IMR-90 (cell line): ENCODE data around the gene ZNF593OS. TPM values are rescaled to one million over a fixed set of nuclear protein-coding genes. Genes with fewer than 3 reads are reported as not detected.

Source experiments
- ATAC-seq: fragments of 200-7000 bp; cut with Tn5 transposase; 2 replicates; pipeline ENCODE4 v1.9.1; 2020; ENCODE audit warnings: low read depth, mild to moderate bottlenecking, moderate library complexity
- BruUV-seq: library from RNA; stranded (reverse); fragments of 400-500 nt; replicated peaks from 2 replicates; lab custom pipeline; 2021; lab: Mats Ljungman, UMichigan
- CTCF ChIA-PET: fragments of 300-600 bp; formaldehyde crosslinking; extraction: SDS; loops from one replicate; lab custom pipeline; 2021; ENCODE audit warnings: antibody characterized with exemption; lab: Yijun Ruan, JAX
- POLR2A ChIA-PET: fragments of 300-600 bp; sonication (Branson Sonifier 250); formaldehyde crosslinking; loops from one replicate; lab custom pipeline; 2022; ENCODE audit warnings: antibody characterized with exemption; ENCODE audit not compliant: unreplicated experiment; lab: Charles Lee
- DNase-seq: peaks from one replicate; pipeline ENCODE4 v3.0.0; 2013
- H2AFZ ChIP-seq: replicated peaks from 2 replicates; pipeline ENCODE3; 2013; ENCODE audit warnings: low read length, mild to moderate bottlenecking; ENCODE audit not compliant: poor library complexity
- H2AK5ac ChIP-seq: 2 replicates; pipeline ENCODE4 v1.6.1; 2013; ENCODE audit warnings: low read depth, low read length, inconsistent platforms
- H2AK9ac ChIP-seq: replicated peaks from 2 replicates; pipeline ENCODE3; 2013; ENCODE audit warnings: mild to moderate bottlenecking, low read depth, low read length, moderate library complexity; ENCODE audit not compliant: poor library complexity
- H2BK120ac ChIP-seq: 2 replicates; pipeline ENCODE4 v1.6.1; 2013; ENCODE audit warnings: low read depth, low read length, inconsistent platforms
- H2BK15ac ChIP-seq: 3 replicates; pipeline ENCODE4 v1.6.1; 2013; ENCODE audit warnings: low read depth, low read length, inconsistent platforms
- H2BK20ac ChIP-seq: 2 replicates; pipeline ENCODE4 v1.6.1; 2013; ENCODE audit warnings: low read depth, mild to moderate bottlenecking, inconsistent platforms, low read length, moderate library complexity
- H2BK5ac ChIP-seq: 2 replicates; pipeline ENCODE4 v1.6.1; 2013; ENCODE audit warnings: mild to moderate bottlenecking, low read depth, low read length, inconsistent platforms; ENCODE audit not compliant: poor library complexity, severe bottlenecking
- H3K14ac ChIP-seq: replicated peaks from 2 replicates; pipeline ENCODE4 v1.6.1; 2013; ENCODE audit warnings: low read depth, low read length, inconsistent platforms
- H3K18ac ChIP-seq: 2 replicates; pipeline ENCODE4 v1.6.1; 2013; ENCODE audit warnings: low read depth, low read length, control low read depth
- H3K23ac ChIP-seq: 2 replicates; pipeline ENCODE4 v1.6.1; 2013; ENCODE audit warnings: low read depth, low read length, inconsistent platforms
- H3K27ac ChIP-seq: 2 replicates; pipeline ENCODE4 v1.5.1; 2013; ENCODE audit warnings: mild to moderate bottlenecking, control low read depth, low read length; ENCODE audit not compliant: insufficient read depth
- H3K27me3 ChIP-seq: 2 replicates; pipeline ENCODE4 v1.6.1; 2013; ENCODE audit warnings: low read length; ENCODE audit not compliant: control insufficient read depth, insufficient read depth
- H3K36me3 ChIP-seq: 2 replicates; pipeline ENCODE4 v1.6.1; 2013; ENCODE audit warnings: low read length, mixed read lengths; ENCODE audit not compliant: control insufficient read depth, insufficient read depth
- H3K4ac ChIP-seq: 2 replicates; pipeline ENCODE4 v1.6.1; 2013; ENCODE audit warnings: low read depth, low read length, inconsistent platforms
- H3K4me1 ChIP-seq: 2 replicates; pipeline ENCODE4 v1.6.1; 2013; ENCODE audit warnings: low read length, mixed read lengths; ENCODE audit not compliant: control insufficient read depth, insufficient read depth
- H3K4me2 ChIP-seq: 2 replicates; pipeline ENCODE4 v1.6.1; 2013; ENCODE audit warnings: low read depth, mild to moderate bottlenecking, control low read depth, low read length, moderate library complexity
- H3K4me3 ChIP-seq: 2 replicates; pipeline ENCODE4 v1.5.1; 2013; ENCODE audit warnings: low read depth, mild to moderate bottlenecking, control low read depth, low read length, moderate library complexity; ENCODE audit not compliant: insufficient read depth
- H3K56ac ChIP-seq: 2 replicates; pipeline ENCODE4 v1.6.1; 2013; ENCODE audit warnings: low read length, inconsistent platforms; ENCODE audit not compliant: insufficient read depth; ENCODE audit errors: extremely low read depth
- H3K79me1 ChIP-seq, 2 experiments: 2 replicates each; pipeline ENCODE4 v1.6.1; 2013; ENCODE audit warnings: low read length in 2 of 2, inconsistent platforms in 1 of 2, low read depth in 1 of 2
- H3K9ac ChIP-seq: 2 replicates; pipeline ENCODE4 v1.6.1; 2013; ENCODE audit warnings: low read depth, low read length, control low read depth
- H3K9me1 ChIP-seq: 2 replicates; pipeline ENCODE4 v1.6.1; 2013; ENCODE audit warnings: low read length, inconsistent platforms; ENCODE audit not compliant: insufficient read depth
- H3K9me3 ChIP-seq: 2 replicates; pipeline ENCODE4 v1.6.1; 2013; ENCODE audit warnings: low read length; ENCODE audit not compliant: control insufficient read depth, insufficient read depth
- H4K20me1 ChIP-seq: 2 replicates; pipeline ENCODE4 v1.6.1; 2013; ENCODE audit warnings: low read length, inconsistent platforms; ENCODE audit not compliant: insufficient read depth
- H4K5ac ChIP-seq: 2 replicates; pipeline ENCODE4 v1.6.1; 2013; ENCODE audit warnings: mild to moderate bottlenecking, low read depth, low read length, control low read depth
- H4K8ac ChIP-seq, 2 experiments: 2 replicates each; pipeline ENCODE4 v1.6.1; 2013; ENCODE audit warnings: low read depth in 2 of 2, low read length in 2 of 2, control low read depth in 1 of 2, inconsistent platforms in 1 of 2
- H4K91ac ChIP-seq: 2 replicates; pipeline ENCODE4 v1.6.1; 2013; ENCODE audit warnings: low read depth, low read length, inconsistent platforms; ENCODE audit not compliant: insufficient read depth
- CEBPB ChIP-seq: IDR thresholded peaks from 2 replicates; pipeline ENCODE4 v1.6.1; 2012; ENCODE audit warnings: low read depth, low read length, improper control_type of control experiment
- CHD1 ChIP-seq: IDR thresholded peaks from 2 replicates; pipeline ENCODE4 v1.6.1; 2012; ENCODE audit warnings: low read depth, low read length, improper control_type of control experiment
- CTCF ChIP-seq: conservative IDR thresholded peaks from 2 replicates; pipeline ENCODE4 v1.5.1; 2012; ENCODE audit warnings: mild to moderate bottlenecking, low read depth, low read length, improper control_type of control experiment
- MAZ ChIP-seq: IDR thresholded peaks from 2 replicates; pipeline ENCODE4 v1.6.1; 2012; ENCODE audit warnings: low read depth, mild to moderate bottlenecking, low read length, improper control_type of control experiment, moderate library complexity, borderline replicate concordance
- NFE2L2 ChIP-seq: fragments of 150-350 bp; IDR thresholded peaks from 2 replicates; pipeline ENCODE4 v1.6.1; 2016; ENCODE audit warnings: low read depth, mild to moderate bottlenecking, low read length
- SMC3 ChIP-seq: fragments of 150-350 bp; IDR thresholded peaks from 2 replicates; pipeline ENCODE4 v1.6.1; 2016; ENCODE audit warnings: low read depth, mild to moderate bottlenecking, antibody characterized with exemption, low read length, moderate library complexity
- WGBS, 2 experiments: methylation state at CpG; one replicate each; pipeline versions ENCODE4 v1.1.5 to v1.1.7; 2013; ENCODE audit warnings: missing lambda C conversion rate in 2 of 2; ENCODE audit not compliant: insufficient read length in 1 of 2; ENCODE audit errors: extremely low coverage in 2 of 2; 5-methylcytosine and 5-hydroxymethylcytosine counted together
- dilution Hi-C: fragments of 300-500 bp; cut with HindIII; formaldehyde crosslinking; loops from one replicate; pipeline ENCODE4 v1.14.3; 2018; ENCODE audit warnings: low sequenced_read_pairs; ENCODE audit not compliant: unreplicated experiment
- in situ Hi-C: fragments of 300-500 bp; cut with MboI; formaldehyde crosslinking; loops from 3 replicates; pipeline ENCODE4 v1.14.3; 2019; ENCODE audit warnings: low sequenced_read_pairs, inconsistent platforms, mixed read lengths
- intact Hi-C: fragments of 100-400 bp; cut with micrococcal nuclease; formaldehyde crosslinking; loops from 2 replicates; pipeline ENCODE4 v1.10.0; 2022
- polyA plus RNA-seq, 3 experiments: library from polyadenylated mRNA; depleted of rRNA; stranded (reverse); fragments of >200 nt; gene quantifications; 2 replicates each; pipeline ENCODE4 v1.2.3, GENCODE V29; 2012; ENCODE audit warnings: low replicate concordance in 1 of 3
- total RNA-seq: library from RNA; depleted of rRNA; stranded (reverse); fragments of >200 nt; gene quantifications from 2 replicates; pipeline ENCODE4 v1.2.3, GENCODE V29; 2012

ZNF593OS gene
- total and polyA plus RNA-seq, 2 of the 4 experiments (the other 2 are of a cell fraction): not detected

- Histone ChIP-seq H4K91ac (no peak overlapping the region), H2AFZ (no peak overlapping the region), H3K14ac (no peak overlapping the region), H2AK9ac (no peak overlapping the region), H3K18ac (no peak overlapping the region), H4K20me1 (no peaks in the 10 kb centered on the region), H3K9me1 (peaks cover 3% of the 10 kb centered on the region; the same call in 1 of the 2 replicates), H2AK5ac (no peak overlapping the region), H3K4me1 (0 out of 2 replicates have a peak, but pooled peaks cover 1% of the 10 kb centered on the region), H2BK15ac (no peak overlapping the region), H3K9me3 (no peaks in the 10 kb centered on the region), H3K9ac (no peak overlapping the region), H2BK20ac (no peak overlapping the region), H3K27ac (no peak overlapping the region), H3K4me3 (no peak overlapping the region), H3K23ac (no peak overlapping the region), H3K36me3 (peaks cover 4% of the 10 kb centered on the region; the same call in 1 of the 2 replicates), H3K4ac (no peak overlapping the region), H4K8ac (no peak overlapping the region), H4K5ac (no peak overlapping the region), H3K27me3 (0 out of 2 replicates have a peak, but pooled peaks cover 2% of the 10 kb centered on the region), H3K4me2 (no peak overlapping the region), H3K56ac (no peak overlapping the region), H2BK120ac (no peak overlapping the region), H3K79me1 (no peaks in the 10 kb centered on the region; a peak in 1 of 4 replicates), H2BK5ac (no peak overlapping the region)
- ChIA-PET CTCF (interaction anchor here (0.8 to 1.7 kb wide), 2 partner anchors 22 to 88 kb away, joined by 3 to 9 read pairs; no protein-coding TSS in a partner anchor), POLR2A (no interaction called here)
- no CpG with 5 or more reads among the region's 7 CpGs for WGBS, 2 experiments
- intact Hi-C loops (no loop called here), in situ Hi-C loops (no loop called here), dilution Hi-C loops (no loop called here)
- ATAC-seq (peak; percentile 57; the same call in 1 of the 2 replicates), DNase-seq (peak; percentile 73)
- no TSS peak for BruUV-seq
- TF ChIP-seq CEBPB: peak; percentile 36; the same call in 1 of the 2 replicates
- no peak for TF ChIP-seq CHD1
- TF ChIP-seq SMC3: no peak
- no peak for TF ChIP-seq NFE2L2
- no peak for TF ChIP-seq CTCF
- no peak for TF ChIP-seq MAZ
These were observed 48.4 kb downstream of the ZNF593OS start for GRCh38 chr1:26122988-26123973.
